IMR-90 (cell line): ENCODE data around the gene MEIKIN. TPM values are rescaled to one million over a fixed set of nuclear protein-coding genes. Genes with fewer than 3 reads are reported as not detected.

ENCODE experiments used
- ATAC-seq: fragments of 200-7000 bp; cut with Tn5 transposase; 2 replicates; pipeline ENCODE4 v1.9.1; 2020; ENCODE audit warnings: low read depth, mild to moderate bottlenecking, moderate library complexity
- BruUV-seq: library from RNA; stranded (reverse); fragments of 400-500 nt; replicated peaks from 2 replicates; lab custom pipeline; 2021; lab: Mats Ljungman, UMichigan
- CTCF ChIA-PET: fragments of 300-600 bp; formaldehyde crosslinking; extraction: SDS; loops from one replicate; lab custom pipeline; 2021; ENCODE audit warnings: antibody characterized with exemption; lab: Yijun Ruan, JAX
- POLR2A ChIA-PET: fragments of 300-600 bp; sonication (Branson Sonifier 250); formaldehyde crosslinking; loops from one replicate; lab custom pipeline; 2022; ENCODE audit warnings: antibody characterized with exemption; ENCODE audit not compliant: unreplicated experiment; lab: Charles Lee
- DNase-seq: peaks from one replicate; pipeline ENCODE4 v3.0.0; 2013
- H2AFZ ChIP-seq: replicated peaks from 2 replicates; pipeline ENCODE3; 2013; ENCODE audit warnings: low read length, mild to moderate bottlenecking; ENCODE audit not compliant: poor library complexity
- H2AK5ac ChIP-seq: 2 replicates; pipeline ENCODE4 v1.6.1; 2013; ENCODE audit warnings: low read depth, low read length, inconsistent platforms
- H2AK9ac ChIP-seq: replicated peaks from 2 replicates; pipeline ENCODE3; 2013; ENCODE audit warnings: mild to moderate bottlenecking, low read depth, low read length, moderate library complexity; ENCODE audit not compliant: poor library complexity
- H2BK120ac ChIP-seq: 2 replicates; pipeline ENCODE4 v1.6.1; 2013; ENCODE audit warnings: low read depth, low read length, inconsistent platforms
- H2BK15ac ChIP-seq: 3 replicates; pipeline ENCODE4 v1.6.1; 2013; ENCODE audit warnings: low read depth, low read length, inconsistent platforms
- H2BK20ac ChIP-seq: 2 replicates; pipeline ENCODE4 v1.6.1; 2013; ENCODE audit warnings: low read depth, mild to moderate bottlenecking, inconsistent platforms, low read length, moderate library complexity
- H2BK5ac ChIP-seq: 2 replicates; pipeline ENCODE4 v1.6.1; 2013; ENCODE audit warnings: mild to moderate bottlenecking, low read depth, low read length, inconsistent platforms; ENCODE audit not compliant: poor library complexity, severe bottlenecking
- H3K14ac ChIP-seq: replicated peaks from 2 replicates; pipeline ENCODE4 v1.6.1; 2013; ENCODE audit warnings: low read depth, low read length, inconsistent platforms
- H3K18ac ChIP-seq: 2 replicates; pipeline ENCODE4 v1.6.1; 2013; ENCODE audit warnings: low read depth, low read length, control low read depth
- H3K23ac ChIP-seq: 2 replicates; pipeline ENCODE4 v1.6.1; 2013; ENCODE audit warnings: low read depth, low read length, inconsistent platforms
- H3K27ac ChIP-seq: 2 replicates; pipeline ENCODE4 v1.5.1; 2013; ENCODE audit warnings: mild to moderate bottlenecking, control low read depth, low read length; ENCODE audit not compliant: insufficient read depth
- H3K27me3 ChIP-seq: 2 replicates; pipeline ENCODE4 v1.6.1; 2013; ENCODE audit warnings: low read length; ENCODE audit not compliant: control insufficient read depth, insufficient read depth
- H3K36me3 ChIP-seq: 2 replicates; pipeline ENCODE4 v1.6.1; 2013; ENCODE audit warnings: low read length, mixed read lengths; ENCODE audit not compliant: control insufficient read depth, insufficient read depth
- H3K4ac ChIP-seq: 2 replicates; pipeline ENCODE4 v1.6.1; 2013; ENCODE audit warnings: low read depth, low read length, inconsistent platforms
- H3K4me1 ChIP-seq: 2 replicates; pipeline ENCODE4 v1.6.1; 2013; ENCODE audit warnings: low read length, mixed read lengths; ENCODE audit not compliant: control insufficient read depth, insufficient read depth
- H3K4me2 ChIP-seq: 2 replicates; pipeline ENCODE4 v1.6.1; 2013; ENCODE audit warnings: low read depth, mild to moderate bottlenecking, control low read depth, low read length, moderate library complexity
- H3K4me3 ChIP-seq: 2 replicates; pipeline ENCODE4 v1.5.1; 2013; ENCODE audit warnings: low read depth, mild to moderate bottlenecking, control low read depth, low read length, moderate library complexity; ENCODE audit not compliant: insufficient read depth
- H3K56ac ChIP-seq: 2 replicates; pipeline ENCODE4 v1.6.1; 2013; ENCODE audit warnings: low read length, inconsistent platforms; ENCODE audit not compliant: insufficient read depth; ENCODE audit errors: extremely low read depth
- H3K79me1 ChIP-seq, 2 experiments: 2 replicates each; pipeline ENCODE4 v1.6.1; 2013; ENCODE audit warnings: low read length in 2 of 2, inconsistent platforms in 1 of 2, low read depth in 1 of 2
- H3K9ac ChIP-seq: 2 replicates; pipeline ENCODE4 v1.6.1; 2013; ENCODE audit warnings: low read depth, low read length, control low read depth
- H3K9me1 ChIP-seq: 2 replicates; pipeline ENCODE4 v1.6.1; 2013; ENCODE audit warnings: low read length, inconsistent platforms; ENCODE audit not compliant: insufficient read depth
- H3K9me3 ChIP-seq: 2 replicates; pipeline ENCODE4 v1.6.1; 2013; ENCODE audit warnings: low read length; ENCODE audit not compliant: control insufficient read depth, insufficient read depth
- H4K20me1 ChIP-seq: 2 replicates; pipeline ENCODE4 v1.6.1; 2013; ENCODE audit warnings: low read length, inconsistent platforms; ENCODE audit not compliant: insufficient read depth
- H4K5ac ChIP-seq: 2 replicates; pipeline ENCODE4 v1.6.1; 2013; ENCODE audit warnings: mild to moderate bottlenecking, low read depth, low read length, control low read depth
- H4K8ac ChIP-seq, 2 experiments: 2 replicates each; pipeline ENCODE4 v1.6.1; 2013; ENCODE audit warnings: low read depth in 2 of 2, low read length in 2 of 2, control low read depth in 1 of 2, inconsistent platforms in 1 of 2
- H4K91ac ChIP-seq: 2 replicates; pipeline ENCODE4 v1.6.1; 2013; ENCODE audit warnings: low read depth, low read length, inconsistent platforms; ENCODE audit not compliant: insufficient read depth
- BHLHE40 ChIP-seq: fragments of 150-350 bp; IDR thresholded peaks from 2 replicates; pipeline ENCODE4 v1.6.1; 2016; ENCODE audit warnings: mild to moderate bottlenecking, low read depth, low read length
- CEBPB ChIP-seq: IDR thresholded peaks from 2 replicates; pipeline ENCODE4 v1.6.1; 2012; ENCODE audit warnings: low read depth, low read length, improper control_type of control experiment
- CHD1 ChIP-seq: IDR thresholded peaks from 2 replicates; pipeline ENCODE4 v1.6.1; 2012; ENCODE audit warnings: low read depth, low read length, improper control_type of control experiment
- CTCF ChIP-seq: conservative IDR thresholded peaks from 2 replicates; pipeline ENCODE4 v1.5.1; 2012; ENCODE audit warnings: mild to moderate bottlenecking, low read depth, low read length, improper control_type of control experiment
- ELK1 ChIP-seq: fragments of 150-350 bp; IDR thresholded peaks from 2 replicates; pipeline ENCODE4 v1.6.1; 2016; ENCODE audit warnings: low read depth, mild to moderate bottlenecking, low read length, moderate library complexity, borderline replicate concordance
- FOS ChIP-seq: fragments of 150-350 bp; IDR thresholded peaks from 2 replicates; pipeline ENCODE4 v1.6.1; 2016; ENCODE audit warnings: low read depth, low read length
- MAFK ChIP-seq: IDR thresholded peaks from 2 replicates; pipeline ENCODE4 v1.6.1; 2012; ENCODE audit warnings: low read depth, low read length, improper control_type of control experiment
- MAZ ChIP-seq: IDR thresholded peaks from 2 replicates; pipeline ENCODE4 v1.6.1; 2012; ENCODE audit warnings: low read depth, mild to moderate bottlenecking, low read length, improper control_type of control experiment, moderate library complexity, borderline replicate concordance
- MXI1 ChIP-seq: IDR thresholded peaks from 2 replicates; pipeline ENCODE4 v1.6.1; 2012; ENCODE audit warnings: low read depth, mild to moderate bottlenecking, low read length, moderate library complexity, borderline replicate concordance
- NFE2L2 ChIP-seq: fragments of 150-350 bp; IDR thresholded peaks from 2 replicates; pipeline ENCODE4 v1.6.1; 2016; ENCODE audit warnings: low read depth, mild to moderate bottlenecking, low read length
- POLR2A ChIP-seq: IDR thresholded peaks from 2 replicates; pipeline ENCODE4 v1.6.1; 2012; ENCODE audit warnings: mild to moderate bottlenecking, low read depth, low read length
- RAD21 ChIP-seq: IDR thresholded peaks from 2 replicates; pipeline ENCODE4 v1.6.1; 2012; ENCODE audit warnings: low read length, improper control_type of control experiment
- RCOR1 ChIP-seq: IDR thresholded peaks from 2 replicates; pipeline ENCODE4 v1.6.1; 2012; ENCODE audit warnings: mild to moderate bottlenecking, low read length, improper control_type of control experiment; ENCODE audit not compliant: insufficient replicate concordance
- RFX5 ChIP-seq: IDR thresholded peaks from 2 replicates; pipeline ENCODE4 v1.8.0; 2012; ENCODE audit warnings: low read depth, mild to moderate bottlenecking, low read length, moderate library complexity
- SMC3 ChIP-seq: fragments of 150-350 bp; IDR thresholded peaks from 2 replicates; pipeline ENCODE4 v1.6.1; 2016; ENCODE audit warnings: low read depth, mild to moderate bottlenecking, antibody characterized with exemption, low read length, moderate library complexity
- USF2 ChIP-seq: fragments of 150-350 bp; IDR thresholded peaks from 2 replicates; pipeline ENCODE4 v1.6.1; 2017; ENCODE audit warnings: mild to moderate bottlenecking, antibody characterized with exemption, low read length, low read depth
- WGBS, 2 experiments: methylation state at CpG; one replicate each; pipeline versions ENCODE4 v1.1.5 to v1.1.7; 2013; ENCODE audit warnings: missing lambda C conversion rate in 2 of 2; ENCODE audit not compliant: insufficient read length in 1 of 2; ENCODE audit errors: extremely low coverage in 2 of 2; 5-methylcytosine and 5-hydroxymethylcytosine counted together
- dilution Hi-C: fragments of 300-500 bp; cut with HindIII; formaldehyde crosslinking; loops from one replicate; pipeline ENCODE4 v1.14.3; 2018; ENCODE audit warnings: low sequenced_read_pairs; ENCODE audit not compliant: unreplicated experiment
- in situ Hi-C: fragments of 300-500 bp; cut with MboI; formaldehyde crosslinking; loops from 3 replicates; pipeline ENCODE4 v1.14.3; 2019; ENCODE audit warnings: low sequenced_read_pairs, inconsistent platforms, mixed read lengths
- intact Hi-C: fragments of 100-400 bp; cut with micrococcal nuclease; formaldehyde crosslinking; loops from 2 replicates; pipeline ENCODE4 v1.10.0; 2022
- polyA plus RNA-seq, 3 experiments: library from polyadenylated mRNA; depleted of rRNA; stranded (reverse); fragments of >200 nt; gene quantifications; 2 replicates each; pipeline ENCODE4 v1.2.3, GENCODE V29; 2012; ENCODE audit warnings: low replicate concordance in 1 of 3
- total RNA-seq: library from RNA; depleted of rRNA; stranded (reverse); fragments of >200 nt; gene quantifications from 2 replicates; pipeline ENCODE4 v1.2.3, GENCODE V29; 2012

The MEIKIN gene
- total and polyA plus RNA-seq, 2 of the 4 experiments (the other 2 are of a cell fraction): not detected

- Histone ChIP-seq H3K4ac (no peak overlapping the region), H4K8ac (no peak overlapping the region; a peak in 1 of 4 replicates), H2BK15ac (no peak overlapping the region), H3K9me1 (no peaks in the 10 kb centered on the region), H2BK20ac (no peak overlapping the region), H2BK120ac (no peak overlapping the region), H2AK9ac (no peak overlapping the region), H3K18ac (no peak overlapping the region), H3K56ac (no peak overlapping the region), H2AK5ac (no peak overlapping the region), H4K20me1 (peaks cover 64% of the 10 kb centered on the region), H3K9ac (no peak overlapping the region), H3K36me3 (peaks cover 4% of the 10 kb centered on the region), H3K4me3 (no peak overlapping the region), H3K14ac (no peak overlapping the region), H3K79me1 (peaks cover 22 to 59% of the 10 kb centered on the region in 2 experiments), H3K4me1 (peaks cover 3% of the 10 kb centered on the region; the same call in 1 of the 2 replicates), H2BK5ac (no peak overlapping the region), H3K27ac (no peak overlapping the region; the same call in 1 of the 2 replicates), H3K4me2 (no peak overlapping the region), H2AFZ (no peak overlapping the region), H3K27me3 (no peaks in the 10 kb centered on the region), H3K9me3 (peaks cover 2% of the 10 kb centered on the region; the same call in 1 of the 2 replicates), H4K91ac (no peak overlapping the region), H3K23ac (no peak overlapping the region), H4K5ac (no peak overlapping the region)
- no TSS peak for BruUV-seq
- TF ChIP-seq RCOR1 (no peak), SMC3 (no peak), RFX5 (no peak), CHD1 (no peak), ELK1 (no peak), MAZ (no peak), NFE2L2 (no peak), FOS (no peak), POLR2A (no peak), MXI1 (no peak), CEBPB (no peak), BHLHE40 (no peak), RAD21 (no peak), USF2 (no peak), MAFK (no peak), CTCF (no peak)
- ATAC-seq (no peak), DNase-seq (no peak)
- ChIA-PET CTCF (no interaction called here), POLR2A (no interaction called here)
- intact Hi-C loops: no loop called here
- WGBS, 2 experiments: no CpG with 5 or more reads among the region's 1 CpG
- dilution Hi-C loops: no loop called here
- in situ Hi-C loops: no loop called here
Observed at GRCh38 chr5:131765261-131765660, 180.2 kb downstream of the MEIKIN start.
